ENCODE data around the gene MIA2. TPM values are rescaled to one million over a fixed set of nuclear protein-coding genes. Genes with fewer than 3 reads are reported as not detected.
"Not testable (repeated sequence)": the region's sequence is repeated elsewhere in the genome, so short reads cannot be mapped to it uniquely, and the experiment has no call there.

The MIA2 gene
- total RNA-seq, 1 donor: 21.6 TPM

DNA sequence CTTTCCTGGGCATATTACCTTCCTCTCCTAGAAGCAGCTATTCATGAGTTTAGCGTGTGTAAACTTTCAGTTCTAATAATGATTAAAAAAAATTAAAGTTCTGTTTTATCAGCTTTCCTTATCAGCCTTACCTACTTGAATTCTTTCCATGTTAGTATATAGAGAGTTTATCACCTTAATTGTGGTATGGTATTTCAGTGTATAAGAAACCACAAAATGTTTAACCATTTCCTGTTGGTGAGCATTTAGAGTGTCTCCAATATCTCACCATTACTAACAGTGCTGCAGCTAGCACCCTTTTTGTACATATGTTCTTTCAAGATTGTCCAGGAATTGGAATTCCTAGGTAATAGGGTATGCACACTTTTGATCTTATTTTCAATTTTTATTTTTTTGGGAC is 109.1 kb downstream of the MIA2 start:
- DNase-seq (ENCODE audit: low read depth): no peak
- no peak for TF ChIP-seq CTCF (IDR thresholded peaks at IDR 0.05; ENCODE audit: insufficient read depth, low read depth, low read length)
- H3K4me3 ChIP-seq (ENCODE audit: low read depth, low read length): no peak overlapping the region

DNA sequence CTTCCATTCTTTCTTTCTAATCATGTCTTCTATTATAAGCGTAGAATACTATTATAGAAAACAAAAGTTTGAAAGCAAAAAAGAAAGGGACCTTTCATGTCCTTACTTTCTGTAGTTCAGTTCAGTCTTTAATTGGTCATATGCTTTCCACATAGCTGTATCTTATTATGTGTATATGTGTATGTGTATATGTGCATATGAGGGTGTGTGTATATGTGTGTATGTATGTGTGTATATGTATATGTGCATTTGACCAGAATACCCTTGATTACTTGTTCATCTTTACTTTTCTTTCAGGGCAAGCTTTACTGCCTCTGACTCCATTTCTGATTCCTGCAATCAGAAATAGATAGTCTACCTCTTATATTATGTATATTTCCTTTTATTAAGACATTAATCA is 109.9 kb downstream of the MIA2 start:
- TF ChIP-seq CTCF (IDR thresholded peaks at IDR 0.05; ENCODE audit: insufficient read depth, low read depth, low read length): no peak
- no peak for DNase-seq (ENCODE audit: low read depth)
- no peak overlapping the region for H3K4me3 ChIP-seq (ENCODE audit: low read depth, low read length)

DNA sequence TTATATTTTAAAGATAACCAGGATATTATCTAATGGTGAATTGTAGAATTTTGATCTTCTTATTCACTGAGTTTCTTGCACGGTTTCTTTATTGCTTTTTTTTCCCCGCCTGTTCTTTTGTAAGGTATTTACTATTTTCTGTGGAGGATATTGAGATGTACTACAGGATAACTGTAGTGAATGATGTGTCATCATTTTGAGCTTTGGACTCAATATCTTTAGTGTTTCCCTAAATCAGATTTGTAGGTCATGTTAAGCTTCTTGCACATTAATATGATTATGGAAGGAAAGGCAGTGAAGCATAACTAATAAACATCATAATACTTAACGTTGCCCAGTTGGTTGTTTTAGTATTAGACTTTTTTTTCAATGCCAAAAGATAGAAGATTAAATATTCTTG is 117.2 kb downstream of the MIA2 start:
- no peak for TF ChIP-seq CTCF (IDR thresholded peaks at IDR 0.05; ENCODE audit: insufficient read depth, low read depth, low read length)
- no peak for DNase-seq (ENCODE audit: low read depth)
- no peak overlapping the region for H3K4me3 ChIP-seq (ENCODE audit: low read depth, low read length)

GRCh38 chr14:39351708-39352107 is 118.0 kb downstream of the MIA2 start:
- no peak overlapping the region for H3K4me3 ChIP-seq (ENCODE audit: low read depth, low read length)
- DNase-seq (ENCODE audit: low read depth): peak; percentile 42
- TF ChIP-seq CTCF (IDR thresholded peaks at IDR 0.05; ENCODE audit: insufficient read depth, low read depth, low read length): no peak

GRCh38 chr14:39359069-39359468 is 125.4 kb downstream of the MIA2 start:
- DNase-seq (ENCODE audit: low read depth); H3K4me3 ChIP-seq (ENCODE audit: low read depth, low read length): not testable (repeated sequence)

DNA sequence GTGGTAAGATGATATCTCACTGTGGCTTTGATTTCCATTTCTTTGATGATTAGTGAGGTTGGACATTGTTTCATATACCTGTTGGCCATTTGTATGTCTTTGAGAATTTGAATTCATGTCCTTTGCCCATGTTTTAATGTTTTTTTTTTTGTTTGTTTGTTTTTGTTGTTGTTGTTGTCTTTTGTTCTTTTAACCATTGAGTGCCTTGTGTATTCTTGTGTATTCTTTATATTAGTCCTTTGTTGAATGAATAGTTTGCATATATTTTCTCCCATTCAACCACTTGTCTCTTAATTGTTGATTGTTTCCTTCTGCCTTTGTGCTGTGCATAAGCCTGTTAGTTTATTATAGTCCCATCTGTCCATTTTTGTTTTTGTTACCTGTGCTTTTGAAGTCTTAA is 126.6 kb downstream of the MIA2 start:
- TF ChIP-seq CTCF (IDR thresholded peaks at IDR 0.05; ENCODE audit: insufficient read depth, low read depth, low read length): no peak
- no peak overlapping the region for H3K4me3 ChIP-seq (ENCODE audit: low read depth, low read length)
- no peak for DNase-seq (ENCODE audit: low read depth)

DNA sequence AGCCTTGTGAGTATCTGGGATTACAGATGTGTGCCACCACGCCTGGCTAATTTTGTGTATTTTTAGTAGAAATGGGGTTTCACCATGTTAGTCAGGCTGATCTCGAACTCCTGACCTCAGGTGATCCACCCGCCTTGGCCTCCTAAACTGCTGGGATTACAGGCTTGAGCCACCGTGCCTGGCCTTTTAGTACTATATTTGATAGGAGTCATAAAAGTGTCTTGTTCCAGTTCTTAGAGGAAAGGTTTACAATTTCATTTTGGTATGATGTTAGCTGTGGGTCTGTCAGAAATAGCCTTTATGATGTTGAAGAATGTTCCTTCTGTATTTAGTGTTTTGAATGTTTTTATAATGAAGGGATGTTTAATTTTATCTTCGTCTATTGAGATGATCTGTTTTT is 127.8 kb downstream of the MIA2 start:
- H3K4me3 ChIP-seq (ENCODE audit: low read depth, low read length); DNase-seq (ENCODE audit: low read depth): not testable (repeated sequence)

- no peak for DNase-seq (ENCODE audit: low read depth)
- H3K4me3 ChIP-seq (ENCODE audit: low read depth, low read length): no peak overlapping the region
- TF ChIP-seq CTCF (IDR thresholded peaks at IDR 0.05; ENCODE audit: insufficient read depth, low read depth, low read length): no peak
These were observed 130.8 kb downstream of the MIA2 start for GRCh38 chr14:39364509-39364908.

All from fibroblast of villous mesenchyme (primary cell).